RWPE2 (cell line): ENCODE results near the gene PDE7B.

Source experiments
- ATAC-seq: fragments of 200-7000 bp; cut with Tn5 transposase; 3 replicates; pipeline ENCODE4 v1.9.1; 2021; ENCODE audit warnings: low read depth
- DNase-seq: peaks from one replicate; pipeline ENCODE4 v3.0.0-alpha.2; 2020; ENCODE audit warnings: low spot score
- H3K27ac ChIP-seq: fragments of 450-650 bp; 2 replicates; pipeline ENCODE4 v1.5.1; 2017; ENCODE audit warnings: mild to moderate bottlenecking; ENCODE audit not compliant: poor library complexity, severe bottlenecking
- H3K27me3 ChIP-seq: fragments of 250-450 bp; sonication (Bioruptor Pico); 2 replicates; pipeline ENCODE4 v1.5.1; 2021; ENCODE audit warnings: mild to moderate bottlenecking, moderate library complexity; ENCODE audit not compliant: insufficient read depth, poor library complexity, severe bottlenecking
- H3K36me3 ChIP-seq: fragments of 250-450 bp; sonication (Bioruptor Pico); 2 replicates; pipeline ENCODE4 v1.5.1; 2020; ENCODE audit warnings: low read depth, mild to moderate bottlenecking, moderate library complexity
- H3K4me1 ChIP-seq: fragments of 250-450 bp; sonication (Bioruptor Pico); 2 replicates; pipeline ENCODE4 v1.5.1; 2021; ENCODE audit warnings: mild to moderate bottlenecking, moderate library complexity; ENCODE audit not compliant: insufficient read depth, poor library complexity, severe bottlenecking
- H3K4me3 ChIP-seq: fragments of 250-450 bp; sonication (Bioruptor Pico); 2 replicates; pipeline ENCODE4 v1.5.1; 2021; ENCODE audit warnings: mild to moderate bottlenecking, moderate library complexity; ENCODE audit not compliant: severe bottlenecking
- H3K9me3 ChIP-seq: fragments of 250-450 bp; sonication (Bioruptor Pico); 2 replicates; pipeline ENCODE4 v1.5.1; 2021; ENCODE audit warnings: mild to moderate bottlenecking, moderate library complexity; ENCODE audit not compliant: severe bottlenecking
- CTCF ChIP-seq: fragments of 450-650 bp; IDR thresholded peaks from one replicate; pipeline ENCODE4 v1.5.1; 2017; ENCODE audit warnings: mild to moderate bottlenecking, moderate library complexity; ENCODE audit not compliant: poor library complexity, severe bottlenecking

PDE7B gene

GRCh38 chr6:136077834-136078576 lies 226.5 kb downstream of the PDE7B start:
- Histone ChIP-seq H3K4me3 (no peak overlapping the region), H3K36me3 (no peaks in the 10 kb centered on the region), H3K4me1 (no peaks in the 10 kb centered on the region), H3K27ac (no peak overlapping the region), H3K9me3 (no peaks in the 10 kb centered on the region), H3K27me3 (no peaks in the 10 kb centered on the region)
- TF ChIP-seq CTCF, result no peak
- DNase-seq, result no peak
- ATAC-seq, result peak; percentile 36; the same call in 2 of the 3 replicates

- Histone ChIP-seq H3K9me3 (no peaks in the 10 kb centered on the region), H3K4me1 (peaks cover 4% of the 10 kb centered on the region), H3K27ac (no peak overlapping the region), H3K4me3 (no peak overlapping the region), H3K36me3 (no peaks in the 10 kb centered on the region), H3K27me3 (no peaks in the 10 kb centered on the region)
- no peak for DNase-seq
- TF ChIP-seq CTCF, result no peak
- ATAC-seq, result no peak
Observed at GRCh38 chr6:136079701-136080565, 228.4 kb downstream of the PDE7B start.

GRCh38 chr6:136083540-136083939 lies 232.0 kb downstream of the PDE7B start:
- H3K9me3 ChIP-seq, result no peaks in the 10 kb centered on the region
- H3K4me1 ChIP-seq, result peaks cover 4% of the 10 kb centered on the region
- H3K27ac ChIP-seq, result no peak overlapping the region
- no peaks in the 10 kb centered on the region for H3K27me3 ChIP-seq
- no peak for TF ChIP-seq CTCF
- DNase-seq, result no peak
- no peaks in the 10 kb centered on the region for H3K36me3 ChIP-seq
- no peak for ATAC-seq
- H3K4me3 ChIP-seq, result no peak overlapping the region

GRCh38 chr6:136084403-136084802 lies 232.9 kb downstream of the PDE7B start:
- H3K27ac ChIP-seq, result no peak overlapping the region

More at GRCh38 chr6:136084403-136084802, 232.9 kb downstream of the PDE7B start:
- Histone ChIP-seq H3K4me1 (peaks cover 4% of the 10 kb centered on the region), H3K36me3 (no peaks in the 10 kb centered on the region), H3K4me3 (no peak overlapping the region), H3K9me3 (no peaks in the 10 kb centered on the region), H3K27me3 (no peaks in the 10 kb centered on the region)
- ATAC-seq (no peak), DNase-seq (no peak)
- TF ChIP-seq CTCF, result no peak
